Measurements from ENCODE around the gene CERS6.

CERS6 gene

GRCh38 chr2:168723275-168723899 is 267.3 kb downstream of the CERS6 start:
- no peak for DNase-seq (ENCODE audit: low read depth)
- H3K4me3 ChIP-seq (ENCODE audit: low read length): no peak overlapping the region
- no peak for TF ChIP-seq CTCF (conservative IDR thresholded peaks at IDR 0.05; ENCODE audit: low read depth, low read length)

DNA sequence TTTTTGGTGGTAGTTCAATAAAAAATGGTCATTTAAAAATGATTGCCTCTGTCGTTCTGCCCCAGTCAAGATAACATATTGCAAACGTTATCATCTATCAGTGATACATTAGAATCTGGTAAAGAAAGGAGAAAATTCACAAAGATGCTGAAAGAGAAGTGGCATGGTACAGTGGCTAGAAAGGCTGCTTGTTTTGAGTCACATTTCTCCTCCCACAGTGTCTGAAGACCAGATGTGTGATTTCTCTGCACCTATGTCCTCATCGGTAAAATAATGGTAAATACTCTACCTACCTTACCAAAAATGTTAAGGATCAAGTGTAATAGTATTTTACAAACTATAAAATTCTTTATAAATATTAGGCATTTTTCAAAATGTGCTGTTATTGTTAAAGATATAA is 270.3 kb downstream of the CERS6 start:
- no peak for DNase-seq (ENCODE audit: low read depth)
- TF ChIP-seq CTCF (conservative IDR thresholded peaks at IDR 0.05; ENCODE audit: low read depth, low read length): no peak

DNA sequence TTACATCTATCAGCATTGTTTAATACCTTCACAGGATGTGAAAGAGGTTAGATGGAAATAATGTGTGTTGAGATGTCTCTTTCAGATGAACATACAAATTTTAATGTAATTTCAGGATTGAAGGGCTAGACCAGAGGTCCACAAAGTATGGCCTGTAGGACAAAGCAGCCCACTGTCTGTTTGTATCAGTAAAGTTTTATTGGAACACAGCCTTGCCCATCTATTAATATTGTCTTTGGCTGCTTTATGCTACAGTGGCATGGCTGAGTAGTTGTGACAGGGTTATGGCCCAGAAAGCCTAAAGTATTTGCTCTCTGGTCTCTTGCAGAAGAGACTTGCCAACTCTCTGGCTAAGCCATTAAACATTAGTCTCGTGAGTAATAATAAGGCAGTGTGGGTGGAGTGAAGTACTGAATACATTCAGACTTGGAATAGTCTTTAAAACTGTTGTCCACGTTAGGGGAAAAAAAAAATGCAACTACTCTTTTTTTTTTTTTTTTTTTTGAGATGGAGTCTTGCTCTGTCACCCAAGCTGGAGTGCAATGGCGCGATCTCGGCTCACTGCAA is 271.9 kb downstream of the CERS6 start:
- no peak for DNase-seq (ENCODE audit: low read depth)
- no peak overlapping the region for H3K4me3 ChIP-seq (ENCODE audit: low read length)
- TF ChIP-seq CTCF (conservative IDR thresholded peaks at IDR 0.05; ENCODE audit: low read depth, low read length): no peak

More for the DNA sequence above, 270.3 kb downstream of the CERS6 start:
- no peak overlapping the region for H3K4me3 ChIP-seq (ENCODE audit: low read length)

DNA sequence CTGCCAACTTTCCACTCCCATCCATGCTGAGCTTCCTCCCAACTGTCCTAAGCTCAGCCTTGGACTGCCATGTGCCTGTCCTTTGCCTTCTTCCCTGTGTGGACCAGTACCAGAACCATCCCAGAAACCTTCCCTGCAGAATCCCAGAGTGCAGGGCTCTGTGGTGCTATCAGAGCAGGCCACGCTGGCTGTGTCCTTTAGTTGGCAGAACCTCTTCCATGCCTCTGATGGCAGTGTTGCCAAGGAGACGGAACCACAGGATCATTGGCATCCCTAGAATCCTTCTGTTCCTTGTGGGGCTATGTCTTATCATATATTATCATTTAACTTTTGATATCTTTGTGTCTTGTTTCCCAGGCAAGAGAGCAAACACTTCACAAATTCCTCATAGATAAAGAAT is 273.4 kb downstream of the CERS6 start:
- no peak for DNase-seq (ENCODE audit: low read depth)
- H3K4me3 ChIP-seq (ENCODE audit: low read length): no peak overlapping the region
- TF ChIP-seq CTCF (conservative IDR thresholded peaks at IDR 0.05; ENCODE audit: low read depth, low read length): no peak

DNA sequence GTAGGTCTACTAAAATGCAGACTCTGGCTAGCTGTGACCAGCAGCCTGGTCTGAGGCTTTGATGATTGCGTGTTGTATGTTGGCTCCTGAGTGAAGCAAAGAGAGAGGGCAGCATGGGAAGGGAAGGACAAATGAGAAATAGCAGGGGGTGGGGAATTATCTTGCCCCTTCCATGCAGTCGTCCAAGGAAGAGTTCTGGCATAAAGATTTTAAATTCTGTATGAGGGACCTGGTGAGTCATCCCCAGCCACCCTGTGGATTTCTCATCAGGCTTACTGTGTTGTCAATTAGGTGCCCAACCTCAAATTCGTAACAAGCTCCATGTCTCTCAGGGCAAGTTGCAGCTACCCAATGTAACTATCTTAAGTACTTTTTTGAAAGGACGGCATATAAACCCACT is 274.3 kb downstream of the CERS6 start:
- no peak for TF ChIP-seq CTCF (conservative IDR thresholded peaks at IDR 0.05; ENCODE audit: low read depth, low read length)
- no peak for DNase-seq (ENCODE audit: low read depth)
- H3K4me3 ChIP-seq (ENCODE audit: low read length): no peak overlapping the region

DNA sequence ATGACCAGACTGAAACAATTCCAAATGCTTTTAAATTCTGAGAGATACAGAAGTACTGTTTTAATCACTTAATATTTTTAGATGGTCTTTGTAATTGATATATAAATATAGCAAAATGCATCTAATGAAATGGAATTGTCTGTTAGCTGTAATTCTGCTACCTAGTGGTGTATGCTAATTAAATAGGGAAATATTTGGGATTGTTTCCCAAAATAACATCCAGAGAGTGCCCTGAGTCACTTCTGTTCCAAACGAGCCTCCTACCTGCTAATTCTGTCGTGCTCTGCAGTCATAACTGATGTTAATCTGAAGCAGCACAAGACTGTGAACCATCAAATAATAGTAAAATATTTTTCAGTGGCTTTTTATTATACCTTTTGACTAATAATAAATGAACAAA is 274.9 kb downstream of the CERS6 start:
- TF ChIP-seq CTCF (conservative IDR thresholded peaks at IDR 0.05; ENCODE audit: low read depth, low read length): no peak
- no peak overlapping the region for H3K4me3 ChIP-seq (ENCODE audit: low read length)
- no peak for DNase-seq (ENCODE audit: low read depth)

- no peak for DNase-seq (ENCODE audit: low read depth)
- no peak for TF ChIP-seq CTCF (conservative IDR thresholded peaks at IDR 0.05; ENCODE audit: low read depth, low read length)
- H3K4me3 ChIP-seq (ENCODE audit: low read length): no peak overlapping the region
Observed at GRCh38 chr2:168731616-168732015, 275.5 kb downstream of the CERS6 start.
